HG03571 (cell line): ENCODE results near the gene FOXL2.

Source experiments
- ATAC-seq: cut with Tn5 transposase; IDR thresholded peaks from one replicate; pipeline ENCODE4 v1.9.1; 2021; ENCODE audit not compliant: unreplicated experiment

Gene FOXL2

GRCh38 chr3:138946663-138947494, at the start of gene FOXL2, which contains the start of gene FOXL2NB:
FOXL2 (minus strand) TSS chr3:138947137; CDS start chr3:138946722, 415 bp downstream.
FOXL2NB (plus strand) TSS chr3:138947217; CDS start chr3:138947365, 148 bp downstream.
- no peak for ATAC-seq

GRCh38 chr3:138995706-138996105, 48.8 kb upstream of the FOXL2 start:
- no peak for ATAC-seq

DNA sequence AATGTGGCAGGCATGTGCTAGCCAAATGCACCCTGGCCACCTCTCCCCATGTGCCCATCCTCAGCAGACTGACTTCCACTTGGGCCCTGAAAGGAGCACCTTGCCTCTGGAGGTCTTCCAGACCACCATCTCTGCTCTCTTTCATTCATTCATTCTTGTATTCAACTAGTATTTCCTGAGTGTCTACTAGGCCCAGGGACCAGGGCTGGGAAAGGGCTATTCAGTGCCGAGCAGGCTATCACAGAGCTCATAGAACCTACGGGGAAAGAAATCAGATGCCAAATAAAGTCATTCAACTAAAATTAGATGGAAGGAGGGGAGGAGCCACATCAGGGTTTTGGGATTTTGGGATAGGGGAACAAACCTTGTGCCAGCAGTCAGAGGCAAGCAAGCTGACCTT, 40.2 kb upstream of the FOXL2 start:
- no peak for ATAC-seq

DNA sequence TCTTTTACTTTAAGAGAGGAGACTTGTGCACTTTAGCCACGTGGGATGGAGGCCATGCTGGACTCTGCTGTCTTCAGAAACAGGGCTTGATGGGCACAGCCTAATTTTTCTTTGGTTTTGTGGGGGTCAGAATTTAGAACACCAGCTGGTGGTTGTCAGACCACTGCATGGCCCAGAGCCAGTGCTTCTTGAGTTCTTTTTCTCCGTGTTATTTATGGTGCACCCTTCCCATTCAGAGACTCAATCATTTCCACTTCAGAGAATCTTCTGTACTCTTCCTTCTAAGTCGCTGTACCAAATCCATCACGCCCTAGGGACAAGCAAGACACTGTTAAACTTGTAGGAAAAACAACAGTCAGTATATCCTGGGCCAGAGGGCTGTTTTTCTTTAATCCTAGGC, 39.0 kb upstream of the FOXL2 start:
- no peak for ATAC-seq

GRCh38 chr3:138984816-138985215, 37.9 kb upstream of the FOXL2 start:
- ATAC-seq: no peak

- no peak for ATAC-seq
Observed at GRCh38 chr3:138976047-138976446, 29.1 kb upstream of the FOXL2 start.

- no peak for ATAC-seq
Observed at GRCh38 chr3:138975351-138975750, 28.4 kb upstream of the FOXL2 start.

DNA sequence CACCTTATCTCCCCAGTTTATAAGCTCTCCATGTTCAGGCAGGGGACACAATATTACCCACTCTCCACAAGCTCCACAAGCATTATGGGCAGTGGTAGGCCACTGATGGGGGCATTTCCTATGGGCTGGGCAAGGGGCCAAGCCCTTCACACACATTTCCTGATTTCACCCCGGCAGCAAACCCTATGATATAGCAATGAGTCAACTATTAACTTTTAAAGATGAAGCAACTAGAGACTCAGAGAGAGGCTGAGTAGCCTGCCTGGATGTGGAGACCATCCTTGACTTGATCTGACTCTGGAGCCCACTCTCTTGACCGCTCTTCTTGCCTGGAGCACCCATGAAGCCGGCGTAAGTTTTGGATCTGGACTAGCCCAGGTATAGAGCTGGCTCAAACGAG, 27.5 kb upstream of the FOXL2 start:
- no peak for ATAC-seq

GRCh38 chr3:138972941-138973340, 26.0 kb upstream of the FOXL2 start:
- no peak for ATAC-seq

- no peak for ATAC-seq
Observed at GRCh38 chr3:138971766-138972320, 24.9 kb upstream of the FOXL2 start.

- no peak for ATAC-seq
Observed at GRCh38 chr3:138964923-138965322, 18.0 kb upstream of the FOXL2 start.

DNA sequence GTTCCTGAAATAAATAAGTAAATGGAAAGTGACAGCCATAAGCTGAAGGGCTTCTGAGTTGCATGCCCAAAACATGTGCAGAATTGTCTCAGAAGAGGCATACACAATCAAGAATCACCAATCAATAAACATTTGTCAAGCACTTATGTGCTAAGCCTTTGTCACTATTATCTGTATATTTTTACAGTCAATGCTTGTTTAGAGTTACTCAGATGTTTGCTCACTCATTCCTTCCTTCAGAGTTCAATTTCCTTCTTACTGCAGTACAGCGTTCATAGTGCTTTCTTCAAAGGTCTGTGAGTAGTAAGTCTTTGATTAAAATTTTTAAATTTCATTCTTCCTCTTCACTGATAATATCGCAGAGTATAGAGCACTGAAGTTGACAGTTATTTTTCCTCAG, 17.3 kb upstream of the FOXL2 start:
- no peak for ATAC-seq

GRCh38 chr3:138962854-138963560, 16.1 kb upstream of the FOXL2 start:
- no peak for ATAC-seq

DNA sequence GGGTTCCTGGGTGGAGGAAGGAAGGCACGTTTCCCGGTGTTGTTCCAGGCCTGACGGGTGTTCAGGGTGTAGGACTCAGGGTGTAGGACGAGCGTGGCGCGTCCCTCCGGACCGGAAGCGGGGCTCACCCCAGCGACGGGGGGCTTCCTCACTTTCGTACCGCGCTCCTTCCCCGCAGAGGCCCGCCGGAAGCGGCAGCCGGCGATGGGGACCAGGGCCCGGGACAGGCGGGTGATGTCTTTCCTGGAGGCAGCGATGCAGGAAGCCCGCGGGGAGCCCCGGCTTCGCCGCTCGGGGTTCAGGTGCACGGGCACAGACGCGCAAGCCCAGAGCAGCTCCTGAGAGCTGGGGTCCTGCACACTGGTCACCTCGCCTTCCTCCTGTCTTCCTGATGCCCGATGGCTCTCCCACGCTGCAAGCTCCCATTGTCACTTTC, 13.5 kb upstream of the FOXL2 start:
- ATAC-seq: no peak

- no peak for ATAC-seq
Observed at GRCh38 chr3:138950701-138951100, 3.8 kb upstream of the FOXL2 start.

DNA sequence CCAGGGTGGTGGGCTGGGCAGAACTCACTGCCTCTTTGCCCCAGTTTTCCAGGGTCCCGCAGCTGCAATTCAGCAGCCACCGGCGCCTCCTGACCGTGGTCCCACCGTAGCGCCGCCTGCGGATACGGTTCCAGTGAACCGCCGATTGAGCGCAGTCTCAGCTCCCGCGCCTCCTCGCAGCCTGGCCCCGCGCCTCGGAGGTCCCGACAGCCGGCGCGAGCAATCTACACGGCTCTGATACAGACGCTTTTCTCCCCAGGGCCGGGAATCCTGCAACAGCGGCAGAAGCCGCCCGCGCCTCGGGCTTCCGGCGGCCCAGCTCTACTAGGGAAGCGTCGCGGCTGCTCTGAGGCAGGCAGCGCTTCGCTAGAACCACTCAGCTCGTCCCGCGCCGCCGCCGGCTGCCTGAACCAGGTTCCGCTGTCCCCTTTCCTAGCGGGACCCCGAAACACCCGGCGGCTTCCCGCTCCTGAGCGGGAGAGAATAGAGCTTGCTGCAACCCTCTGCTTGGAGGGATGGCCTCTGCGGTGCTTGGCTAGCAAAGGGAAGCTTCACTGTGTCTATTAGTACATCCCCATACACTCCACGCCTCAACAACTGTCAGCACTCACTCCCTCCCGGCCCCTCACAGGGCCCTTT, 3.2 kb upstream of the FOXL2 start:
- no peak for ATAC-seq

DNA sequence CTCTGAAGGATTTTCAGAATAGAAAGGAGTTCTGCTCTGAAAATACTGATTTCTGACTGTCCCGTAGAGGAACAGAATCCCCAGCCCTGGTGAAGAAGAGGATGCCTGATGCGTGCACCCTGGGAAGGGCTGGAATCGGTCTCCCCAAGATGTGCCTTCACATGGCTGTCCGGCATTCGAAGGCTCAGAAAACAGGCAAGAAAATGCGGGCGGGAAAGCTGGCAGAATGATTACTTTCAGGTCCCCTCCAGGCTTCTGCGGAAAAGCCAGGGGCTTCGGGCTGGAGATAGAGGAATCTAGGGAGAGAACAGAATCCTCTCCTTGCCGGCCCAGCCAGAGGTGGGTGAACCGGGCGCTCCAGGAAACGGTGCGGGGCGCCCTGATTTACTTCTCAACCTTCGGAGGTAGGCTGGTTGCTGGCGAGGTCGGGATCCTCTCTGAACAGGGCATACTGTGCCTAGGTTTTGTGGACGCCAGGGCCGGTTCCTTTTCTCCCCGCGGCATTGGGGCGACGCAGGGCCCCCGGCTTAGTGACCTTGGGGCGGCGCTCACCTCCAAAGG, 2.6 kb upstream of the FOXL2 start:
- no peak for ATAC-seq

DNA sequence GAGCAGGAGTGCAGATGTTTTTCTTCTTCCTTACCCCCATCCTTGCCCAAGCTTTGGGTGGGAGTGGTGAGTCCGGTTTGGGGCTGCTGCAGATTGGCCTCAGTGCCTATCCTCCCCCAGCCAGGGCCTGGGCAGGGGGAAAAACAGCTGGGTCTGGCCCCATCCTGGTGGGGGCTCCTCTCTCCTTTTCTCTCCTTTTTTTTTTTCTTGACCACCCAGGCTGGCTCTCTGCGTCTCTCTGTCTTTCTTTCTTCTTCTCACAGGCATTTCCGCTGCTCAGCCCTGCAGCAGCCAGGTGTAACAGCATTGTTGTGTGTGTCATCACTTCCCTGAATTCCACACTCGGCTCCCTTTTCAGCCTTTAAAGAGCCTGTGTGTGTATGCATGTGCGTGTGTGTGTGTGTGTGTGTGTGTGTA, 2.1 kb upstream of the FOXL2 start:
- ATAC-seq: no peak

DNA sequence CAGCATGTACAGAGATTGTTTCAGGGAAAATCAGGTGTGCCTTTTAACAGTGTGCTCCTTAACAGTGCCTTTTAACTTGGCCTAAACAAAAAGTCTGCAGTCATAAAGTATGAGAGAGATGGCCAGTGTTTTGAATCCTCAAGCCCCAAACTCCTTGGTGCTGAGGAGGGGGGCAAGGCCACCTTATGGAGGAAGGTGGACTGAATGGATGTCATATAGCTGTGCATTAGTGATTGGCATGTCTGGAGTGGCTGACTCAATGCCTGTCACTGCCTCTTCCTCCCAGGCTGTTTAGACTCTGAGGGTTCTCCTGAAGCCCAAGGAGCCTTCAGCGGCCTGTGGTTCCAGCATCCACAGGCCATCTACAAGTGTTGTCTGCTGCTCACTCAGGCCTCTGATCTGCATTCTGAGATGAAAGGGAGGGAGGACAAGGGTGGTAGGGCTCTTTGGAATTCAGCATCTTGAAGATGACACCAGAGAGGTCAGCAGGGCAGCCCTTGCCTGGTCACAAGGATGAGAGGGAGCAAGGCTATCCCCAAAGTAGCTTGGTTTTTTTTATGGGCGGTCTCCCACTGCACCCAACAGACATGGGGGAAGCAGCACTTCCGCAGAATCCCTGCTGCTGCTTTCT, 1.5 kb upstream of the FOXL2 start:
- ATAC-seq: no peak

DNA sequence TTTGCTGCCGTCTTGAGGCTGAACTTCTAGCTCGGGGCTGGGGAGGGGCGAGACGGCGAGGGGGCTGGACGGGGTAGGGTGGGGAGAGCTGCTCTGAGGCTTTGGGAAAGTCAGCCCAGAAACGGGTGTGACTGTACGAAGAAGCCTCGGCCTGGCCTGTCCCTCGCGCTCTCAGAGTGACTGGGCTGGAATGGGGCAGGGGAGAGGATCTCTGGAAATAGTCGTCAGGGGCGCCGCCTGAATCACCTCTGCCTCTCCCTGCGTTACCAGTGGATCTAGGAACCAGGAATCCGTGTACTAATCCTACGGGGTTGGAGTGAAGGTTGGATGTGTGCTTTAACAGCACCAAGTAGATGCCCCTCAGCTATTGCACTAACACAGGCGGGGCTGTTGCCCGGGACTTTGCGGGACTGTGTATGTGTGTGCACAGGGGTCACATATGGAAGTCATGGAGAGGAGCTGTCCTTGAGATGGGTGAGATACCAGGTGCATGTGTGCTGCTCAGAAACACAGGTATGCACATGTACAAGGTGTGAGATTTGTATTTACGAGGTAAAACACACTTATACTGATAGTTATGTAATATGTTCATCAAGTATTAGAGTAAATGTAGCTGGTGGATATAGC, 671 bp upstream of the FOXL2 start:
- no peak for ATAC-seq
